HG03025 (cell line): ENCODE results near the gene VWA2.

Source experiments
- ATAC-seq: cut with Tn5 transposase; IDR thresholded peaks from one replicate; pipeline ENCODE4 v1.9.1; 2021; ENCODE audit warnings: mild to moderate bottlenecking, moderate library complexity; ENCODE audit not compliant: unreplicated experiment, low FRiP score

The VWA2 gene

GRCh38 chr10:114245121-114245791, 6.2 kb downstream of the VWA2 start:
- ATAC-seq: no peak

- no peak for ATAC-seq
These were observed 7.7 kb downstream of the VWA2 start for GRCh38 chr10:114246679-114247305.

GRCh38 chr10:114250236-114250635, 11.2 kb downstream of the VWA2 start:
- no peak for ATAC-seq

- ATAC-seq: no peak
These were observed 11.7 kb downstream of the VWA2 start for GRCh38 chr10:114250716-114251115.

DNA sequence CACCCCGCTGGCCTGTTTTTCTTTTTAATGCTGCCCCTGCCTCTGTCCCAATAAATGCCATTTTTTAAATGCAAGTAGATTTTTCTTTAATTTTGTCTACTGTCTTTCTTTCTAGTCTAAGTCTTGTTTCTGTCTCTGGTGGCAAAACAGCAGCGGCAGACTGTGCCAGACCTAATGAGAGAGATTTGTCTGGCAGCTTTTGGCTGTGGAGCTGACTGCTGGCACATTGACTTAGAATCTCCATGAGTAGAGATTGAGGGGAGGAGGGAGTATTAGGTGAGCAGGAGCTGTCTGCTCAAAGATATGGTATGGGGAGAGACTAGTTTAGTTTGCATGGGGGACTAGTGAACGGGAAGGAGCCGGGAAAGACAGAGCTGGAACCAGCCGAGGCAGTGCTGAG, 13.0 kb downstream of the VWA2 start:
- ATAC-seq: no peak

- no peak for ATAC-seq
These were observed 13.8 kb downstream of the VWA2 start for GRCh38 chr10:114252883-114253282.

DNA sequence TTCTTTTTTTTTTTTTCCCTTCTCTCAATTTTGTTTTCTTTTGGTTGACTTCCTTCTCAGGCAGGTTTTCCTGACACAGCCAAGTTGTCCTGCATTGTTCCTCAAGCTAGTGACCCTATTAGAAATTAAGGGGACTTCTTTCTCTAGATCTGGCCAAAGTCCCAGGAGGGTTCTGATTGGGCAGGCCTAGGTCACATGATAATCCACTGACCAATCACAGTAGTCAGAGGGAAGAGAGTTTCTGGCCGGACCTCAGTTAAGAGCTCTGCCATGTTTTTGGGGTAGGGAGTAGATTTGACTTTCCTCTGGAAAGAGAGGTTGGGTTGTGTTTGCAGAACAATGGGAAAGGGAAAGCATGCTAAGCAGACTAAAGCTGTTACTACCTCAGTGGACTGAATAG, 16.2 kb downstream of the VWA2 start:
- no peak for ATAC-seq

- ATAC-seq: no peak
These were observed 17.1 kb downstream of the VWA2 start for GRCh38 chr10:114256008-114256765.

GRCh38 chr10:114256822-114257221, 17.8 kb downstream of the VWA2 start:
- no peak for ATAC-seq

- no peak for ATAC-seq
These were observed 18.4 kb downstream of the VWA2 start for GRCh38 chr10:114257498-114257897.

DNA sequence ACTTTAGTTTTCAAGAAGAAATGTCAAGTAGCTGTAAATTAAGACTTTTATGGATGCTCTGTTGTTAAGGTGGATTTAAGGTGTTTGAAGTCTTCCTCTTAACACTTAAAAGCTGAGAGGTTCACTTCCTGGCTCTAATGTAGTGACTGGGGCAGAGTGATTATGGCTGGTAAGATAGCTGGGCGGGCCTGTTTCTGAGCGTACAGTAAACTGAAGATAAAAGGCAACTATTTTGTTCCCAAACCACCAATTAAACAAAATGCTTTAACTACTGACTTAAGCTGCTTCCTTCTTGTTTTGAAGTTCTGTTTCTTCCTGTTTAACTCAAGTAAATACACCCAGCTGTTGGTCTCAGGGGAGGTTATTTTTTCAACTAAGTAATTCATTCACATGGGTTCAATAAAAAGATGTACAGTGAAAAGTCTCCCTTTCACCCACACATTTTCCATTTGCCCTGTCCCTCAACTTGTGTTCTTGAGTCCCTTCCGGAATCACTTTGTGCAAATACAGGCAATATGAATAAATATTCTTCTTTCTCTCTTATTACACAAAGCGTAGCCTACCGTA, 19.3 kb downstream of the VWA2 start:
- ATAC-seq: no peak

DNA sequence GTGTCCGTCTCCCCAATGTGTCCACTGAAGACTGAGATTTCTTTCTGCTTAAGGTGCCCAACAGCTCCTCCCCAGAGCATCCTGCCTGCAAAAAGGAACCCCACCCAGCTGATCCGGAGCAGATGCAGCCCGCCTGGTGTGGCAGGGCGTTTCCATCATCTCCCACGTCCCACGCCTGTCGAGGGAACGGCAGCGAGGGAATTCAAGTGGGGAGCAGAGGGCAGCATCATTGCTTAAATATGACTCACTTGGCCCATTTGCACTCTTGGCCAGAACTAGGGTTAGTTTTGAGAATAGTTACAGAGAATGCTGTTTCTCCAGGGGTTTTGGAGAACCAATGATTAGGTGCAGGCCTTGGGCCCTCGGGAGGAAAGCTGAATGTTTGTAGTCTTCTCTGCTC, 20.8 kb downstream of the VWA2 start:
- ATAC-seq: no peak

- ATAC-seq: no peak
These were observed 21.3 kb downstream of the VWA2 start for GRCh38 chr10:114260366-114260765.

DNA sequence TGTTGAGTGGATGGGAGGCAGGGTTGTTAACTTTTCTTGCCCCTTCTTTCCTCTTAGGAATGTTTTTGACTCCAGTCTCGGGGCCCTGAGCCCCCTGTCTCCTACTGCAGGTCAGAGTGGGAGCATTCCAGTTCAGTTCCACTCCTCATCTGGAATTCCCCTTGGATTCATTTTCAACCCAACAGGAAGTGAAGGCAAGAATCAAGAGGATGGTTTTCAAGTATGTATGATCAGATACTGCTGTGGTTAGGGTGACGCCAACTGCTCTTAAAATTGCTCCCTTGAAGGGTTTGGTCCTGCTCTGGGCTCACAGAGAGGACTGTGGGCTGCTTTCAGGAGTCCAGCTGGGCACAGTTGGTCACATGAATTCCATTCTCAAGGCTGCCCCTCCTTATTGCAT, 22.0 kb downstream of the VWA2 start:
- no peak for ATAC-seq

GRCh38 chr10:114262496-114262895, 23.4 kb downstream of the VWA2 start:
- ATAC-seq: no peak

DNA sequence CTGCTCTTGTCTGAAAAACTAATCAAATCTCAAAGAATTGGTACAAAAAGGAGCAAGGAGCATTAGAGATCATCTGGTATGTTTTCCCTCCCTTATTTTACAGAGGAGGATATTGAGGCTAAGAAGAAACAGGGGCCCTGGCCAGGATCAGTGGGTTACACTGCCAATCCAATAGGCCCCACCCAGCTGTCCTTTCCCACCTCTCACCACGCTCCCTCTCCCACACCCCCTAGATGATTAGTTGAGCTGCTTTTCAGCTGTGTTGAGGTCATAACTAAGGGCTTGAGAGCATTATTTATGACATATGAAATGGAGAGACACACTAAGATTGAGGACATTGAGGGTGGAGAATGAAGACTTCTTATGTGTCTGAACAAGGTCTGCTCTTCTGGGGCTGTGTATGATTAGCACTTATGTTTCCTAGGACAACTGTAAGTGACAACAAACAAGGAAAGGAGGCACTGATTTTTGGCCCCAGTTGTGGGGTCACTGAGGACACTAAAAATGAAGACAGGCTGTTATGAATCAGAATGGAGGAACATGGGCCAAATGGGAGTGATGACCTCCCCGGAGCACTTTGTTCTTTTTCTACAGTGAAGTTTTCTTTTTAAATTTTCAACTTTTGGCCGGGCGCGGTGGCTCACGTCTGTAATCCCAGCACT, 26.5 kb downstream of the VWA2 start:
- ATAC-seq: no peak

DNA sequence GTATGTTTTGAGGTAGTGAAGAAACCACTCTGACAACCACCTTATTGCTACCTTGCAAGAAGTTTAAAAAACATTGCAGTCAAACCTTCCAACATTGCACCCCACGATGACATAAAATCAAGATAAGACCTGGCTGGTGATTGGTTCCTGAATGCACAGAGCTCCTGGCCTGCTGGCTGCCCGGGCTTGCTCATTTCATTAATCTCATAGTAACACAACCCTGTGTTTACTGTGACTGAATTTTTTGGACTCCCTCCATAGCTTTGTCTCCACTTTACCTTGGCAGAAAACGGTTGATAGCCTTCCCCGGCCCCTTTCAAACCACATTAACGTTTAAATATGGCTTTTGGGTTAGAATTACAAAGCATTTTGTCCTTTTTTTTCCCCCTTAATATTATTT, 27.5 kb downstream of the VWA2 start:
- no peak for ATAC-seq

DNA sequence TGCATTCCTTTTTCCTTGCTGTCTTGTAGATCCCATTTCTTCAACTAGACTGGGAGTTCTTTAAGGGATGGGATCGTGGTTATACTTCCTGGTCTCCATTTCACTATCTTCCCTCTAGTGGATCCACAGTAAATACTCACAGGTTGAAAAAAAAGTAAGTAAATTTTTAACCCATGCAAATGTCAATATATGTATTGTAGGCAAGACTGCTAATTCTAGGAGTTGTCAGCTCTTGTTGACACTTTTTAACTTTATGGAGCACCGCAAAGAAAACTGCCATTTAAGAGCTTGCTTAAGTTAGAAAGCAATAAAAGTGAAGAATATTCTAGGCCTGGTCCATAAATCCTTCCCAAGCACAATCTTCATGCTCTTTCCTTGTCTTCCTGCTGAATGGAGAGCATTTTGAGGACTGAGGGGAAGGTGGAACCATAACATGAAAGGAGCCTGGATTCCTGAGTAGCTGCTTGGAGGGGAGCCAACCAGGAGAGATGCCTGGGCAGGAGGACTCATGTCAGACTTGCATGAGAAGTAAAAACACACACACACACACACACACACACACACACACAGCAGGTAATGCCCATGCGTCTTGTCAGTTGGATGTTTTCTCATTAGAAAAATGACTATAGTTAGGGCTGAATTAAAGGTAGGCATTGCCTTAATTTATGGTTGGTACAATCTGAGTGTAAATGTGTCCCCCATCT, 32.2 kb downstream of the VWA2 start:
- no peak for ATAC-seq

GRCh38 chr10:114271779-114272167, 32.7 kb downstream of the VWA2 start:
- ATAC-seq: no peak

DNA sequence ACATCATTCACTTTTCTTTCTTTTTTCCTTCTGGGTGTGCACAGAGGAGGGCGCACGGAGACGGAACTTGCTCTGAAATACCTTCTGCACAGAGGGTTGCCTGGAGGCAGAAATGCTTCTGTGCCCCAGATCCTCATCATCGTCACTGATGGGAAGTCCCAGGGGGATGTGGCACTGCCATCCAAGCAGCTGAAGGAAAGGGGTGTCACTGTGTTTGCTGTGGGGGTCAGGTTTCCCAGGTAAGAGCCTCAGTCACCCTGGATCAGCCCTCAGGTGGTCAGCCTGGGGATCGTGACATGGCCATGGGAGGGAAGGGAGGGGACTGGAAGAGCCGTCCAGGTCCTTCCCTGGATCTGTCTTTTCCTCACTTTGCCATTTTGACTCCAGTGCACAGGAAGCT, 33.6 kb downstream of the VWA2 start:
- no peak for ATAC-seq
